Tibial nerve (tissue), 4 donors: ENCODE measurements around the gene TFEB. TPM values are rescaled to one million over a fixed set of nuclear protein-coding genes. Genes with fewer than 3 reads are reported as not detected.

Source experiments
- DNase-seq, 2 donors: peaks; one replicate each; pipeline ENCODE4 v3.0.0-alpha.2; 2019; ENCODE audit warnings: low spot score in 2 of 2
- H3K27ac ChIP-seq, 4 donors: fragments of 200-600 bp; sonication (generic) in 3 of 4; one replicate each; pipeline ENCODE4 v1.5.1; 2017 to 2019; ENCODE audit warnings: mild to moderate bottlenecking in 1 of 4
- H3K27me3 ChIP-seq, 2 donors: fragments of 200-600 bp; sonication (generic) in 1 of 2; one replicate each; pipeline versions ENCODE4 v1.5.1 to v1.6.0; 2017 to 2019
- H3K36me3 ChIP-seq, 3 donors: fragments of 200-600 bp; sonication (generic); one replicate each; pipeline ENCODE4 v1.5.1; 2018 to 2019
- H3K4me1 ChIP-seq, 4 donors: fragments of 200-600 bp; sonication (generic) in 3 of 4; one replicate each; pipeline ENCODE4 v1.5.1; 2017 to 2019
- H3K4me3 ChIP-seq, 4 donors: fragments of 200-600 bp; sonication (generic) in 3 of 4; one replicate each; pipeline ENCODE4 v1.5.1; 2017 to 2019; ENCODE audit warnings: mild to moderate bottlenecking in 1 of 4, moderate library complexity in 1 of 4
- H3K9me3 ChIP-seq, 4 donors: fragments of 200-600 bp; sonication (generic) in 3 of 4; one replicate each; pipeline ENCODE4 v1.5.1; 2017 to 2019
- EP300 ChIP-seq, 2 donors: sonication (generic); formaldehyde crosslinking; IDR thresholded peaks; one replicate each; pipeline ENCODE4 v1.6.1; 2017; ENCODE audit warnings: antibody characterized with exemption in 2 of 2, mild to moderate bottlenecking in 1 of 2
- POLR2A ChIP-seq, 2 donors: fragments of 450-650 bp; IDR thresholded peaks; one replicate each; pipeline ENCODE4 v1.6.1; 2017; ENCODE audit warnings: antibody characterized with exemption in 2 of 2, mild to moderate bottlenecking in 2 of 2, moderate library complexity in 2 of 2
- WGBS, 2 donors: methylation state at CpG; one replicate each; pipeline ENCODE4 v1.1.5; 2018; 5-methylcytosine and 5-hydroxymethylcytosine counted together
- total RNA-seq, 4 donors: library from RNA; depleted of rRNA; stranded (reverse); fragments of >200 nt; gene quantifications; one replicate each; pipeline ENCODE4 v1.1.0, GENCODE V29; 2016
- TF ChIP-seq, protein P1 (sequence below), 5 experiments: fragments of 200-600 bp in 3 of 5; fragments of 450-650 bp in 2 of 5; sonication (generic) in 3 of 5; IDR thresholded peaks; one replicate each; pipeline ENCODE4 v1.5.1; 2016 to 2019; ENCODE audit warnings: antibody characterized with exemption in 5 of 5, mild to moderate bottlenecking in 3 of 5, moderate library complexity in 2 of 5

TFEB gene
- total RNA-seq, 4 donors from 2014 or later = 19.2 to 28.8 (median 20.6) TPM

GRCh38 chr6:41707565-41708200 is 27.7 kb downstream of the TFEB start:
- H3K4me1 ChIP-seq = peaks cover 0 to 92% (median 70%) of the 10 kb centered on the region in 4 donors
- TF ChIP-seq, protein P1, sequence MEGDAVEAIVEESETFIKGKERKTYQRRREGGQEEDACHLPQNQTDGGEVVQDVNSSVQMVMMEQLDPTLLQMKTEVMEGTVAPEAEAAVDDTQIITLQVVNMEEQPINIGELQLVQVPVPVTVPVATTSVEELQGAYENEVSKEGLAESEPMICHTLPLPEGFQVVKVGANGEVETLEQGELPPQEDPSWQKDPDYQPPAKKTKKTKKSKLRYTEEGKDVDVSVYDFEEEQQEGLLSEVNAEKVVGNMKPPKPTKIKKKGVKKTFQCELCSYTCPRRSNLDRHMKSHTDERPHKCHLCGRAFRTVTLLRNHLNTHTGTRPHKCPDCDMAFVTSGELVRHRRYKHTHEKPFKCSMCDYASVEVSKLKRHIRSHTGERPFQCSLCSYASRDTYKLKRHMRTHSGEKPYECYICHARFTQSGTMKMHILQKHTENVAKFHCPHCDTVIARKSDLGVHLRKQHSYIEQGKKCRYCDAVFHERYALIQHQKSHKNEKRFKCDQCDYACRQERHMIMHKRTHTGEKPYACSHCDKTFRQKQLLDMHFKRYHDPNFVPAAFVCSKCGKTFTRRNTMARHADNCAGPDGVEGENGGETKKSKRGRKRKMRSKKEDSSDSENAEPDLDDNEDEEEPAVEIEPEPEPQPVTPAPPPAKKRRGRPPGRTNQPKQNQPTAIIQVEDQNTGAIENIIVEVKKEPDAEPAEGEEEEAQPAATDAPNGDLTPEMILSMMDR (IDR thresholded peaks at IDR 0.05) = no peak
- TF ChIP-seq EP300 (IDR thresholded peaks at IDR 0.05) = peak in 1 of 2 donors; percentile 33
- no peak overlapping the region for H3K4me3 ChIP-seq
- DNase-seq = no peak
- no peaks in the 10 kb centered on the region for H3K27me3 ChIP-seq
- H3K9me3 ChIP-seq = no peaks in the 10 kb centered on the region
- WGBS, 2 donors = 76 to 78% methylated on average over 14 of the region's 14 CpGs
- H3K27ac ChIP-seq = peak overlapping the region; percentile 45 to 92 (median 75)
- no peaks in the 10 kb centered on the region for H3K36me3 ChIP-seq

DNA sequence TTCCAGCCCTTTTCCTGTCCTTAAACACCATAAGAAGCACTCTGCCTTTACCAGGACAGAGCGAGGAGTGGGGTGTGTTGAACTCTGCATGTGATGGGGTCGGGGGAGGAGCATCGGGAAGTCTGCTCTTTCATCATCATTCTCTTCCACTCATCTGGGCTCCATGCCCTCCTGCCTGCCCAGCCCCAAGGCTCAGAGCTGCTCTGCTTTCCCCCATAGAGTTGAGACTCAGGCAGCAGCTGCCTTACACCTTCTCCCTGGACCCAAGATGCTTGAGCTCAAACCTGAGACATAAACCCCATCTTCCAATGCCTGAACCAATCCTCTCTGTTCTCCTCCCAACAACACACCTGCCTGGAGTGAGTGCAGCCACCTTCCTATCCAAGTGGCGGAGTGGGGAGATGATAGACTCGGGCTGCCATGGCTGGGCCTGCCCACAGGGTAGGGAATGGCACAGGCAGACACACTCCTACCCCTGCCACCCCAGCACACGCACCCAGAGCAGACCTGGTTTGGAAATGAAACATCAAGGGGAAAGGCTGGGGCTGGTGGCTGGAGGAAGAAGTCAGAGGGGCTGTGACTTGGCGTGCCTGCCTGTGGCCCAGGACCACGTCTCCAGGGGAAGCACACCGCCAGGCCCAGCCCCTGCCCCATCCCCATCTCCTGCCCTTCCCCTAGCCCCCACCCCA is 28.4 kb downstream of the TFEB start:
- WGBS, 2 donors = 61 to 64% methylated on average over 9 of the region's 9 CpGs
- H3K4me3 ChIP-seq = no peak overlapping the region
- no peaks in the 10 kb centered on the region for H3K36me3 ChIP-seq
- H3K27ac ChIP-seq = peak overlapping the region; percentile 45 to 92 (median 75)
- no peaks in the 10 kb centered on the region for H3K27me3 ChIP-seq
- TF ChIP-seq EP300 (IDR thresholded peaks at IDR 0.05) (peak in 1 of 2 donors; percentile 30), POLR2A (IDR thresholded peaks at IDR 0.05) (no peak)
- DNase-seq = peak in 1 of 2 donors; percentile 56
- H3K4me1 ChIP-seq = peaks cover 0 to 92% (median 64%) of the 10 kb centered on the region in 4 donors
- no peaks in the 10 kb centered on the region for H3K9me3 ChIP-seq

DNA sequence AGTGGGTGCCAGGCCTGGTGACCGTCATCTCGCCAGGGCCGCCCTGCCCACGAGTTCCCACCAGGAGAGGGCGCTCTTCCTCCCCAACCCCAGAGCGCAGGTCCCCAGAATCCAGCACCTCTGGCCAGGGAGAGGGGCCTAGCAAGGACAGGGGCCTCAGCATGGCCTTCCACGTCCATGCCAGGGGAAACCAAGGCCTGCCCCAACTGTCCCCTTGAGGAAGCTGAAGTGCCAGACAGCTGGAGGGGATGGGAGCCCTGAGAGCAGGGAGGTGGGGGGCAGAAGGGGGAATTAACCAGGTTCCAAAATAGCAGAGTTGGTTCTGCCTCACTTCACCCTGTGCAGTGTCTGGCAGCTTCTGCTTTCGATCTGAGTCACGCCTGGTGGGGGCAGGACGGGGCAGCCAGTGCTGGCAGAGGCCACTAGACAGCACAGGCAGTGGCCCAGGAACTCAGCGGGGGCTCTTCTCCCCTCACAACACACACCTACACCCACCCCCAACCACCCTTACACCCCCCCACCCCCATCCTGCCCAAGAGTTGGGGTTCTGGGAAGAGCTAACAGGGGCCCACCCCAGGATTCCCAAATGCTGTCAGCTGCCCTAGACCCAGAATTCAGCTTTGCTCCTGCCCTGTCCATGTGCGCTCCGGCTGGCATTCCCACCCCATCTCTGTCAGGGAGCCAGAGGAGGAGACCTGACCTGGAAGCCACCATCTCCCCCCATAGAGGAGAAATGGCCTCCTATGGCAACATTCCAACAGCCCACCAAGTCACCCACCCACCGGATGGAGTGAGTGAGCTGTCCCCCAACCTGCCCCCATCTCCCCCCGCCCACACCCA is 29.2 kb downstream of the TFEB start:
- H3K9me3 ChIP-seq = no peaks in the 10 kb centered on the region
- WGBS, 2 donors = 37 to 39% methylated on average over 8 to 14 of the region's 15 CpGs
- TF ChIP-seq, protein P1 (IDR thresholded peaks at IDR 0.05) = peak; percentile 56 to 81 (median 63)
- peak in 1 of 2 donors; percentile 18 for TF ChIP-seq POLR2A (IDR thresholded peaks at IDR 0.05)
- peak in 1 of 2 donors; percentile 52 for TF ChIP-seq EP300 (IDR thresholded peaks at IDR 0.05)
- H3K4me1 ChIP-seq = peaks cover 0 to 92% (median 58%) of the 10 kb centered on the region in 4 donors
- no peaks in the 10 kb centered on the region for H3K27me3 ChIP-seq
- no peaks in the 10 kb centered on the region for H3K36me3 ChIP-seq
- DNase-seq = peak; percentile 64 to 73
- H3K27ac ChIP-seq = peak overlapping the region; percentile 61 to 92 (median 82)
- peak overlapping the region in 1 of 4 donors; percentile 6 for H3K4me3 ChIP-seq

GRCh38 chr6:41705311-41705995 is 30.0 kb downstream of the TFEB start:
- H3K27ac ChIP-seq = peak overlapping the region; percentile 61 to 92 (median 82)
- peak overlapping the region in 1 of 4 donors; percentile 6 for H3K4me3 ChIP-seq
- no peaks in the 10 kb centered on the region for H3K36me3 ChIP-seq
- 63 to 76% methylated on average over 8 to 10 of the region's 12 CpGs for WGBS, 2 donors
- DNase-seq = no peak
- H3K4me1 ChIP-seq = peaks cover 0 to 92% (median 59%) of the 10 kb centered on the region in 4 donors
- no peaks in the 10 kb centered on the region for H3K27me3 ChIP-seq
- TF ChIP-seq, protein P1 (IDR thresholded peaks at IDR 0.05) = no peak
- no peaks in the 10 kb centered on the region for H3K9me3 ChIP-seq

DNA sequence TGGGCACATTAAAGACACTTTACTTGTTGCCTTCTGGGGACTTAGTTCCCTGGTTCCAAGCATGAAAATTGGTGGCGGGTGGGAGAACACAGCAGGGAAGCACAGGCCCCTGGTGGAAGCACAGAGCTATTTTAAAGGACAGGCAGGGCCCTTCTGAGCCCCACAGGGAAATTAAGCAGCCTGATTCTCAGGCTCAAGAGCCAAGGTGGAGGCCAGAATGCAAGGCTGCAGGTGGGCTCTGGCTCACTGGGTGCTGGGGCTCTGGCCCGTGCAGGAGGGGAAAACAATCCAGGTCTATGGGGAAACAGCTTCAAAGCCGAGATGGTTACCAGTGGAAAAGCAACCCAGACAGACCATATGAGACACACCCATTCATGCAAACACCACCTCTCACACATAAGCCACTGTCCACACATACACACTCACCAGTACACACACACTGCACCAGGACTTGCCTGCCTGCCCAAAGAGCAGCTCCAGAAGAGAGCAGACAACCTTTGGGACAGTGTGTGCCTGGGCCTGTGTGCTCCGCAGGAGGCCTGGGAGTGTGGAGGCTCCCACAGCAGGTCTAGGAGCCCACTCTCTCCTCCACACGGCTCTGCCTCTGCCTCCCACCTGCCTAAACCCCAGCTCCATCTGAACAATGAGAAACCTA is 30.6 kb downstream of the TFEB start:
- WGBS, 2 donors = 84 to 87% methylated on average over 5 of the region's 5 CpGs
- Histone ChIP-seq H3K27ac (peak overlapping the region; percentile 61 to 92 (median 82)), H3K4me1 (peaks cover 0 to 87% (median 60%) of the 10 kb centered on the region in 4 donors), H3K9me3 (no peaks in the 10 kb centered on the region), H3K36me3 (no peaks in the 10 kb centered on the region), H3K27me3 (no peaks in the 10 kb centered on the region), H3K4me3 (peak overlapping the region in 1 of 4 donors; percentile 6)
- TF ChIP-seq POLR2A (IDR thresholded peaks at IDR 0.05) (no peak), EP300 (IDR thresholded peaks at IDR 0.05) (no peak)
- TF ChIP-seq, protein P1 (IDR thresholded peaks at IDR 0.05) = no peak
- no peak for DNase-seq
